Dedifferentiated amniotic fluid mesenchymal stem cell (primary cell): Measurements from ENCODE around the gene MACROD1.

Experiments used
- DNase-seq: peaks from one replicate; pipeline ENCODE4 v3.0.0-alpha.2; 2016; ENCODE audit errors: extremely low spot score

The MACROD1 gene

GRCh38 chr11:64015935-64016845 lies 149.7 kb downstream of the MACROD1 start:
- no peak for DNase-seq

- DNase-seq: no peak
Observed at GRCh38 chr11:64015510-64015909, 150.4 kb downstream of the MACROD1 start.

- no peak for DNase-seq
Observed at GRCh38 chr11:64014356-64014755, 151.6 kb downstream of the MACROD1 start.

- DNase-seq: no peak
Observed at GRCh38 chr11:64013141-64013896, 152.6 kb downstream of the MACROD1 start.

- DNase-seq: no peak
Observed at GRCh38 chr11:64011371-64011770, 154.5 kb downstream of the MACROD1 start.

- DNase-seq: no peak
Observed at GRCh38 chr11:64010783-64011182, 155.1 kb downstream of the MACROD1 start.

GRCh38 chr11:64009710-64010109 lies 156.2 kb downstream of the MACROD1 start:
- DNase-seq: no peak

GRCh38 chr11:64008914-64009633 lies 156.8 kb downstream of the MACROD1 start:
- no peak for DNase-seq

GRCh38 chr11:64008283-64008913 lies 157.5 kb downstream of the MACROD1 start:
- no peak for DNase-seq

GRCh38 chr11:64007629-64008282 lies 158.2 kb downstream of the MACROD1 start:
- DNase-seq: no peak

GRCh38 chr11:64007160-64007628 lies 158.7 kb downstream of the MACROD1 start:
- DNase-seq: no peak

- DNase-seq: no peak
Observed at GRCh38 chr11:64006398-64006797, 159.5 kb downstream of the MACROD1 start.

GRCh38 chr11:64005691-64006090 lies 160.2 kb downstream of the MACROD1 start:
- DNase-seq: no peak

GRCh38 chr11:64004590-64004984 lies 161.3 kb downstream of the MACROD1 start:
- no peak for DNase-seq

- no peak for DNase-seq
Observed at GRCh38 chr11:64003807-64004589, 161.9 kb downstream of the MACROD1 start.

GRCh38 chr11:64001484-64002420 lies 164.2 kb downstream of the MACROD1 start:
- no peak for DNase-seq

GRCh38 chr11:64000740-64001483 lies 165.0 kb downstream of the MACROD1 start:
- no peak for DNase-seq

- peak; percentile 26 for DNase-seq
Observed at GRCh38 chr11:64000026-64000739, 165.7 kb downstream of the MACROD1 start.
